ENCODE measurements around the gene NAALADL2. TPM values are rescaled to one million over a fixed set of nuclear protein-coding genes. Genes with fewer than 3 reads are reported as not detected.

Gene NAALADL2
- total RNA-seq, 1 donor from 2014 or later, result 11.5 TPM

- Histone ChIP-seq H3K27me3 (no peaks in the 10 kb centered on the region), H3K79me2 (ENCODE audit: low read depth) (no peaks in the 10 kb centered on the region), H3K27ac (no peak overlapping the region), H3K4me2 (no peak overlapping the region), H3K9ac (no peak overlapping the region), H2AFZ (replicated peaks) (no peak overlapping the region), H3K9me3 (ENCODE audit: low read depth) (no peaks in the 10 kb centered on the region), H4K20me1 (ENCODE audit: low read depth) (no peaks in the 10 kb centered on the region), H3K4me3 (no peak overlapping the region), H3F3A (ENCODE audit: low read depth) (no peaks in the 10 kb centered on the region), H3K4me1 (peaks cover 3% of the 10 kb centered on the region), H3K36me3 (no peaks in the 10 kb centered on the region)
- Mint-ChIP-seq H3K4me1 (no peaks in the 10 kb centered on the region), H3K36me3 (no peaks in the 10 kb centered on the region), H3K9me3 (peaks cover 3% of the 10 kb centered on the region), H3K27ac (no peak overlapping the region), H3K4me3 (no peak overlapping the region), H3K27me3 (ENCODE audit: insufficient read depth, low read depth) (no peaks in the 10 kb centered on the region)
- TF ChIP-seq EZH2phosphoT487 (IDR thresholded peaks at IDR 0.05) (no peak), EZH2 (IDR thresholded peaks at IDR 0.05) (no peak)
- TF ChIP-seq, protein P1, sequence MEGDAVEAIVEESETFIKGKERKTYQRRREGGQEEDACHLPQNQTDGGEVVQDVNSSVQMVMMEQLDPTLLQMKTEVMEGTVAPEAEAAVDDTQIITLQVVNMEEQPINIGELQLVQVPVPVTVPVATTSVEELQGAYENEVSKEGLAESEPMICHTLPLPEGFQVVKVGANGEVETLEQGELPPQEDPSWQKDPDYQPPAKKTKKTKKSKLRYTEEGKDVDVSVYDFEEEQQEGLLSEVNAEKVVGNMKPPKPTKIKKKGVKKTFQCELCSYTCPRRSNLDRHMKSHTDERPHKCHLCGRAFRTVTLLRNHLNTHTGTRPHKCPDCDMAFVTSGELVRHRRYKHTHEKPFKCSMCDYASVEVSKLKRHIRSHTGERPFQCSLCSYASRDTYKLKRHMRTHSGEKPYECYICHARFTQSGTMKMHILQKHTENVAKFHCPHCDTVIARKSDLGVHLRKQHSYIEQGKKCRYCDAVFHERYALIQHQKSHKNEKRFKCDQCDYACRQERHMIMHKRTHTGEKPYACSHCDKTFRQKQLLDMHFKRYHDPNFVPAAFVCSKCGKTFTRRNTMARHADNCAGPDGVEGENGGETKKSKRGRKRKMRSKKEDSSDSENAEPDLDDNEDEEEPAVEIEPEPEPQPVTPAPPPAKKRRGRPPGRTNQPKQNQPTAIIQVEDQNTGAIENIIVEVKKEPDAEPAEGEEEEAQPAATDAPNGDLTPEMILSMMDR (IDR thresholded peaks at IDR 0.05), result no peak
- no peak for DNase-seq (ENCODE audit: low spot score)
These were observed 81.0 kb downstream of the NAALADL2 start for GRCh38 chr3:174940151-174940550.

DNA sequence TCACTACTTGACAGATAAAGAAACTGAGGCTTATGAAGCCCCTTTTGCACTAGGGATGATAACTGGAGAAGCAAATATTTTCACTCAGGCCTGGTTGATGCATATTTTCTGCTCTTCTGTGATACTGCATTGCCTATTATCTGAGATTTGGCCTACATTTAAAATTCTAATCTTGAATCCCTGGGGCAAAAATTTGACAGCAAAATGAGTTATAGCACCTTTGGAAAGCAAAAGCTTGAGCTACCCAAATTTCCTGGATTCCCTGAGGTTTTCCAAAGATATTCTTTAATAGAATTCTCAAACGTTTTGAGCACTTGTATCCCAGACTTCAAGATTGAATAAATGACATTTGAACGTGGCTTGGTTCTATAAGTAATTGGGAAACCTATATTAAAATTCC, 86.1 kb downstream of the NAALADL2 start:
- H3K4me1 Mint-ChIP-seq, result no peaks in the 10 kb centered on the region
- DNase-seq (ENCODE audit: low spot score), result no peak

GRCh38 chr3:174945951-174946350, 86.8 kb downstream of the NAALADL2 start:
- Histone ChIP-seq H3K9me3 (ENCODE audit: low read depth) (no peaks in the 10 kb centered on the region), H3K9ac (no peak overlapping the region), H3K4me2 (no peak overlapping the region), H3K27ac (no peak overlapping the region), H4K20me1 (ENCODE audit: low read depth) (no peaks in the 10 kb centered on the region), H3K4me1 (no peaks in the 10 kb centered on the region), H3K36me3 (no peaks in the 10 kb centered on the region), H3K79me2 (ENCODE audit: low read depth) (no peaks in the 10 kb centered on the region), H3F3A (ENCODE audit: low read depth) (no peaks in the 10 kb centered on the region), H2AFZ (replicated peaks) (no peak overlapping the region), H3K27me3 (no peaks in the 10 kb centered on the region), H3K4me3 (no peak overlapping the region)
- Mint-ChIP-seq H3K9me3 (no peaks in the 10 kb centered on the region), H3K27me3 (ENCODE audit: insufficient read depth, low read depth) (no peaks in the 10 kb centered on the region), H3K36me3 (no peaks in the 10 kb centered on the region), H3K4me3 (no peak overlapping the region), H3K4me1 (no peaks in the 10 kb centered on the region), H3K27ac (no peak overlapping the region)
- no peak for DNase-seq (ENCODE audit: low spot score)
- TF ChIP-seq EZH2 (IDR thresholded peaks at IDR 0.05) (no peak), EZH2phosphoT487 (IDR thresholded peaks at IDR 0.05) (no peak)
- TF ChIP-seq, protein P1 (IDR thresholded peaks at IDR 0.05), result no peak

More for the DNA sequence above, 86.1 kb downstream of the NAALADL2 start:
- H3K36me3 ChIP-seq, result no peaks in the 10 kb centered on the region
- H3K27ac ChIP-seq, result no peak overlapping the region
- no peaks in the 10 kb centered on the region for H3F3A ChIP-seq (ENCODE audit: low read depth)
- H3K4me2 ChIP-seq, result no peak overlapping the region
- no peak for TF ChIP-seq EZH2phosphoT487 (IDR thresholded peaks at IDR 0.05)
- no peak for TF ChIP-seq EZH2 (IDR thresholded peaks at IDR 0.05)
- TF ChIP-seq, protein P1 (IDR thresholded peaks at IDR 0.05), result no peak
- H3K27me3 Mint-ChIP-seq (ENCODE audit: insufficient read depth, low read depth), result no peaks in the 10 kb centered on the region
- H3K9me3 ChIP-seq (ENCODE audit: low read depth), result no peaks in the 10 kb centered on the region
- no peaks in the 10 kb centered on the region for H3K36me3 Mint-ChIP-seq
- H3K4me1 ChIP-seq, result no peaks in the 10 kb centered on the region
- H3K27me3 ChIP-seq, result no peaks in the 10 kb centered on the region
- H3K4me3 ChIP-seq, result no peak overlapping the region
- H4K20me1 ChIP-seq (ENCODE audit: low read depth), result no peaks in the 10 kb centered on the region
- H2AFZ ChIP-seq (replicated peaks), result no peak overlapping the region
- no peak overlapping the region for H3K4me3 Mint-ChIP-seq
- no peak overlapping the region for H3K9ac ChIP-seq
- H3K79me2 ChIP-seq (ENCODE audit: low read depth), result no peaks in the 10 kb centered on the region
- no peak overlapping the region for H3K27ac Mint-ChIP-seq
- H3K9me3 Mint-ChIP-seq, result no peaks in the 10 kb centered on the region

All from neural progenitor cell (in vitro differentiated cells).